Keratinocyte (primary cell): ENCODE measurements around the gene CCL2. TPM values are rescaled to one million over a fixed set of nuclear protein-coding genes. Genes with fewer than 3 reads are reported as not detected.

Source experiments
- DNase-seq: peaks from one replicate; pipeline ENCODE4 v3.0.0-alpha.2; 2011; ENCODE audit warnings: low read depth, missing footprints, low spot score
- FAIRE-seq: peaks from 2 replicates; lab custom pipeline; 2011; peaks lifted over from hg19 to GRCh38; lab: Jason Lieb, UNC
- H2AFZ ChIP-seq: 2 replicates; pipeline ENCODE4 v1.6.0; 2012; ENCODE audit warnings: low read length, control low read depth, inconsistent platforms; ENCODE audit not compliant: control insufficient read depth
- H3K27ac ChIP-seq: 2 replicates; pipeline ENCODE4 v1.5.1; 2011; ENCODE audit warnings: low read length; ENCODE audit not compliant: control insufficient read depth, insufficient read depth
- H3K27me3 ChIP-seq: 3 replicates; pipeline ENCODE4 v1.6.0; 2011; ENCODE audit warnings: low read length; ENCODE audit not compliant: control insufficient read depth, insufficient read depth; ENCODE audit errors: extremely low read depth
- H3K36me3 ChIP-seq, 2 experiments: 2 replicates in 1 of 2; 3 replicates in 1 of 2; pipeline ENCODE4 v1.5.1; 2011; ENCODE audit warnings: low read length in 2 of 2, mild to moderate bottlenecking in 1 of 2; ENCODE audit not compliant: control insufficient read depth in 2 of 2, insufficient read depth in 2 of 2; ENCODE audit errors: extremely low read depth in 1 of 2
- H3K4me1 ChIP-seq: 3 replicates; pipeline ENCODE4 v1.5.1; 2011; ENCODE audit warnings: low read length; ENCODE audit not compliant: control insufficient read depth, insufficient read depth; ENCODE audit errors: extremely low read depth
- H3K4me2 ChIP-seq: 3 replicates; pipeline ENCODE4 v1.6.0; 2011; ENCODE audit warnings: low read depth, low read length; ENCODE audit not compliant: control insufficient read depth, insufficient read depth; ENCODE audit errors: extremely low read depth
- H3K4me3 ChIP-seq, 3 experiments: fragments of 200-600 bp in 1 of 3; sonication (generic) in 1 of 3; 2 replicates in 2 of 3; 3 replicates in 1 of 3; pipeline ENCODE4 v1.5.1; 2011 to 2016; ENCODE audit warnings: low read length in 3 of 3, mild to moderate bottlenecking in 3 of 3, control low read depth in 2 of 3, inconsistent platforms in 1 of 3, low read depth in 1 of 3, mixed read lengths in 1 of 3, mixed run types in 1 of 3, moderate library complexity in 1 of 3; ENCODE audit not compliant: control insufficient read depth in 2 of 3, insufficient read depth in 2 of 3; ENCODE audit errors: extremely low read depth in 1 of 3
- H3K79me2 ChIP-seq: 2 replicates; pipeline ENCODE4 v1.6.0; 2012; ENCODE audit warnings: low read length; ENCODE audit not compliant: control insufficient read depth, insufficient read depth
- H3K9ac ChIP-seq: 3 replicates; pipeline ENCODE4 v1.6.0; 2011; ENCODE audit warnings: low read length; ENCODE audit not compliant: control insufficient read depth, insufficient read depth; ENCODE audit errors: extremely low read depth
- H3K9me1 ChIP-seq: 3 replicates; pipeline ENCODE4 v1.6.0; 2011; ENCODE audit warnings: low read length; ENCODE audit not compliant: control insufficient read depth, insufficient read depth; ENCODE audit errors: extremely low read depth
- H3K9me3 ChIP-seq: 2 replicates; pipeline ENCODE4 v1.5.1; 2012; ENCODE audit warnings: low read depth, low read length; ENCODE audit not compliant: control insufficient read depth
- H4K20me1 ChIP-seq: 3 replicates; pipeline ENCODE4 v1.6.0; 2011; ENCODE audit warnings: low read length; ENCODE audit not compliant: control insufficient read depth, insufficient read depth; ENCODE audit errors: extremely low read depth
- CTCF ChIP-seq, 3 experiments: IDR thresholded peaks in 1 of 3; conservative IDR thresholded peaks in 1 of 3; optimal IDR thresholded peaks in 1 of 3; 2 replicates in 2 of 3; 3 replicates in 1 of 3; pipeline versions ENCODE3 to v1.5.1; 2011; ENCODE audit warnings: low read length in 3 of 3, mild to moderate bottlenecking in 3 of 3, moderate library complexity in 2 of 3, control low read depth in 1 of 3, inconsistent platforms in 1 of 3; ENCODE audit not compliant: insufficient read depth in 2 of 3; ENCODE audit errors: extremely low read depth in 1 of 3
- EZH2 ChIP-seq: IDR thresholded peaks from one replicate; pipeline ENCODE4 v1.6.1; 2012; ENCODE audit warnings: inconsistent platforms, mild to moderate bottlenecking, low read length, moderate library complexity
- dilution Hi-C: fragments of 300-500 bp; cut with MboI; formaldehyde crosslinking; loops from one replicate; pipeline ENCODE4 v1.7.0; 2020; ENCODE audit warnings: low sequenced_read_pairs; ENCODE audit not compliant: extremely low pct_ligation_motif_present
- polyA plus RNA-seq, 5 experiments: library from polyadenylated mRNA; depleted of rRNA in 3 of 5; stranded (reverse) in 3 of 5; stranded (forward) in 1 of 5; unstranded in 1 of 5; fragments of >200 nt; gene quantifications; 1 replicate in 1 of 5; 2 replicates in 3 of 5; 3 replicates in 1 of 5; pipeline versions ENCODE4 v1.2.1 to v1.2.3, GENCODE V29; 2011 to 2012; ENCODE audit warnings: missing spikeins in 2 of 5, low read depth in 1 of 5, low replicate concordance in 1 of 5

The CCL2 gene
- polyA plus RNA-seq, 1 donor (not counting 4 experiments of a cell fraction or from before 2014, with no cell fraction given), result 0.24 TPM

GRCh38 chr17:34243364-34244320 is 11.4 kb upstream of the CCL2 start:
- Histone ChIP-seq H2AFZ (no peak overlapping the region), H3K27ac (no peak overlapping the region), H3K79me2 (no peaks in the 10 kb centered on the region), H3K9ac (no peak overlapping the region), H3K4me2 (no peak overlapping the region), H3K36me3 (no peaks in the 10 kb centered on the region), H3K27me3 (no peaks in the 10 kb centered on the region), H3K9me1 (no peaks in the 10 kb centered on the region), H4K20me1 (no peaks in the 10 kb centered on the region), H3K9me3 (no peaks in the 10 kb centered on the region), H3K4me1 (no peaks in the 10 kb centered on the region), H3K4me3 (no peak overlapping the region)
- FAIRE-seq (no peak), DNase-seq (no peak)
- TF ChIP-seq EZH2 (no peak), CTCF (optimal IDR thresholded peaks at IDR 0.05 in 1 of 3, IDR thresholded peaks at IDR 0.05 in 1 of 3, conservative IDR thresholded peaks at IDR 0.05 in 1 of 3; ENCODE audit: extremely low read depth in 1 of 3, insufficient read depth in 2 of 3, low read length in 3 of 3) (no peak)
- dilution Hi-C loops, result no loop called here

- H3K4me3 ChIP-seq, result no peak overlapping the region
- TF ChIP-seq EZH2, result no peak
- no peak for TF ChIP-seq CTCF (optimal IDR thresholded peaks at IDR 0.05 in 1 of 3, IDR thresholded peaks at IDR 0.05 in 1 of 3, conservative IDR thresholded peaks at IDR 0.05 in 1 of 3; ENCODE audit: extremely low read depth in 1 of 3, insufficient read depth in 2 of 3, low read length in 3 of 3)
- H3K9me3 ChIP-seq, result no peaks in the 10 kb centered on the region
- no peak overlapping the region for H3K4me2 ChIP-seq
- no peak overlapping the region for H2AFZ ChIP-seq
- no peak overlapping the region for H3K9ac ChIP-seq
- dilution Hi-C loops, result no loop called here
- no peak overlapping the region for H3K27ac ChIP-seq
- no peaks in the 10 kb centered on the region for H3K27me3 ChIP-seq
- no peaks in the 10 kb centered on the region for H3K4me1 ChIP-seq
- no peak for DNase-seq
- no peaks in the 10 kb centered on the region for H3K36me3 ChIP-seq
- no peak for FAIRE-seq
- H3K9me1 ChIP-seq, result no peaks in the 10 kb centered on the region
- no peaks in the 10 kb centered on the region for H4K20me1 ChIP-seq
- H3K79me2 ChIP-seq, result no peaks in the 10 kb centered on the region
Observed at GRCh38 chr17:34245351-34245905, 9.7 kb upstream of the CCL2 start.
